Coronary artery (tissue), 2 donors: ENCODE data around the gene MTA1.

Source experiments
- DNase-seq: peaks from one replicate; pipeline ENCODE4 v3.0.0-alpha.2; 2017; ENCODE audit warnings: low spot score
- H3K27ac ChIP-seq, 2 donors: fragments of 200-600 bp; sonication (generic); one replicate each; pipeline ENCODE4 v1.5.1; 2016 to 2019
- H3K4me3 ChIP-seq: fragments of 200-600 bp; sonication (generic); 2 replicates; pipeline ENCODE4 v1.5.1; 2016; ENCODE audit warnings: mild to moderate bottlenecking, moderate library complexity
- TF ChIP-seq, protein P1 (sequence below): fragments of 200-600 bp; sonication (generic); IDR thresholded peaks from one replicate; pipeline ENCODE4 v1.5.1; 2019; ENCODE audit warnings: antibody characterized with exemption

Gene MTA1

GRCh38 chr14:105378873-105379685 lies 40.5 kb upstream of the MTA1 start:
- DNase-seq = no peak
- Histone ChIP-seq H3K27ac (no peak overlapping the region), H3K4me3 (no peak overlapping the region)
- TF ChIP-seq, protein P1, sequence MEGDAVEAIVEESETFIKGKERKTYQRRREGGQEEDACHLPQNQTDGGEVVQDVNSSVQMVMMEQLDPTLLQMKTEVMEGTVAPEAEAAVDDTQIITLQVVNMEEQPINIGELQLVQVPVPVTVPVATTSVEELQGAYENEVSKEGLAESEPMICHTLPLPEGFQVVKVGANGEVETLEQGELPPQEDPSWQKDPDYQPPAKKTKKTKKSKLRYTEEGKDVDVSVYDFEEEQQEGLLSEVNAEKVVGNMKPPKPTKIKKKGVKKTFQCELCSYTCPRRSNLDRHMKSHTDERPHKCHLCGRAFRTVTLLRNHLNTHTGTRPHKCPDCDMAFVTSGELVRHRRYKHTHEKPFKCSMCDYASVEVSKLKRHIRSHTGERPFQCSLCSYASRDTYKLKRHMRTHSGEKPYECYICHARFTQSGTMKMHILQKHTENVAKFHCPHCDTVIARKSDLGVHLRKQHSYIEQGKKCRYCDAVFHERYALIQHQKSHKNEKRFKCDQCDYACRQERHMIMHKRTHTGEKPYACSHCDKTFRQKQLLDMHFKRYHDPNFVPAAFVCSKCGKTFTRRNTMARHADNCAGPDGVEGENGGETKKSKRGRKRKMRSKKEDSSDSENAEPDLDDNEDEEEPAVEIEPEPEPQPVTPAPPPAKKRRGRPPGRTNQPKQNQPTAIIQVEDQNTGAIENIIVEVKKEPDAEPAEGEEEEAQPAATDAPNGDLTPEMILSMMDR = no peak

DNA sequence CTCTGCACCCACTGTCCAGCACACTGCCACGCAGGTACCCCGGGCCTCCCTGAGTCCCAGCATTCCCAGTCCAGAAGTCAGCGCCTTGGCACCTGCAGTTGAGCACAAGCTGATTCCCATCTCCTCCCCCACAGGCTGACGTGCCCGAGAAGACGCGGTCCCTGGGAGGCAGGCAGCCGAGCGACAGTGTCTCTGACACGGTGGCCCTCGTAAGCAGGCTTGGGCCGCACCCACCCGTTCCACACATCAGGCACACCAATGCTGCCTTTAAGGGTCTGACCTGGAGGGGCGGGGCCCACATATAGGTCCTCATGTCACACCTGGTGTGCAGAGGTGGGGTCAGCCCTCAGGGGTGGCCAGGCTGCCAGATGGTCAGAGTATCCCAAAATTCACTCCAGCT lies 39.7 kb upstream of the MTA1 start:
- TF ChIP-seq, protein P1 = no peak
- Histone ChIP-seq H3K4me3 (no peak overlapping the region), H3K27ac (no peak overlapping the region)
- no peak for DNase-seq

DNA sequence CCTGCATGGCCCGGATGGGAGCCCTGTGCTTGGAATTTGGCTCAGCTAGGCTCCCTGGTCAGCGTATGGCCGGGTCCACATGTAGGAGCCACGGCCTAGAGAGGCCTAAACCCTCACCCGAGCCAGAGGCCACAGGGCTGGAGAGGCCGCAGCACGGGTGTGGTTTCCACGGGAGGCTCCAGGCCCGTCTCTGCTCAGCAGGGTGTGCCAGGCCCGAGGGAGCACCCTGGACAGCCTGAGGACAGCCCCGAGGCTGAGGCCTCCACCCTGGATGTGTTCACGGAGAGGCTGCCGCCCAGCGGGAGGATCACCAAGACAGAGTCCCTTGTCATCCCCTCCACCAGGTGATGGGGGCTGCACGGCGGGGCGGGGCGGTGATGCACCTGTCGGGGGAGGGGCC lies 38.9 kb upstream of the MTA1 start:
- no peak overlapping the region for H3K27ac ChIP-seq
- no peak overlapping the region for H3K4me3 ChIP-seq
- TF ChIP-seq, protein P1 = no peak
- DNase-seq = no peak

- no peak for DNase-seq
- H3K27ac ChIP-seq = no peak overlapping the region
- no peak overlapping the region for H3K4me3 ChIP-seq
- TF ChIP-seq, protein P1 = no peak
Measured at GRCh38 chr14:105381446-105382342, 37.9 kb upstream of the MTA1 start.

- TF ChIP-seq, protein P1 = no peak
- Histone ChIP-seq H3K4me3 (no peak overlapping the region), H3K27ac (no peak overlapping the region)
- DNase-seq = no peak
Measured at GRCh38 chr14:105382343-105383082, 37.1 kb upstream of the MTA1 start.

DNA sequence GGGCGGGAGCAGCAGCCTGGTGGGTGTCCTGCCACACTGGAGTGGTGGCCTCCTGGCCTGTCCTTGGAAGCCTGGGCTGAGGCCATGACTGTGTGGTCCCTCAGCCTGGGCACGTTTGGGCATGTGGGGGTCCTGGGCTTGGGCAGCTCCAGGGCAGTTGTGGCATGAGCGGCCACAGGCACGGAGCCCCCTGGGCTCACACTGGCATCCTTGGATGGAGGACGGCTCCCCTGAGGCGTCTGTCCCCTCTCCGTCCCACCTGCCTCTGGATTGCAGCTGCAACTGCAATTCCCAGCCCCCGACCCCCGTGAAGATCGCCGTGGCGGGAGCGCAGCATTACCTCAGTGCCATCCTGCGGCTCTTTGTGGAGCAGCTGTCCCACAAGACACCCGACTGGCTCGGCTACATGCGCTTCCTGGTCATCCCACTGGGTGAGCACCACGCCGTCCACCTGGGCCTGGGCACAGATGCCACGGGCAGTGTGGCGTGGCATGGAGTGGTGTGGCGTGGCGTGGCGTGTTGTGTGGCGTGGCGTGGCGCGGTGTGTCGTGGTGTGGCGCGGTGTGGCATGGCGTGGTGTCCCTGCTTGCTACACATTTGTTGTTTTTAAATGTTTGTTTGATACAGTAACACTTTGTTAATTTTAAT lies 36.4 kb upstream of the MTA1 start:
- Histone ChIP-seq H3K4me3 (no peak overlapping the region), H3K27ac (no peak overlapping the region)
- TF ChIP-seq, protein P1 = no peak
- DNase-seq = no peak
